Measurements from ENCODE around the gene SLC7A6.

Gene SLC7A6

DNA sequence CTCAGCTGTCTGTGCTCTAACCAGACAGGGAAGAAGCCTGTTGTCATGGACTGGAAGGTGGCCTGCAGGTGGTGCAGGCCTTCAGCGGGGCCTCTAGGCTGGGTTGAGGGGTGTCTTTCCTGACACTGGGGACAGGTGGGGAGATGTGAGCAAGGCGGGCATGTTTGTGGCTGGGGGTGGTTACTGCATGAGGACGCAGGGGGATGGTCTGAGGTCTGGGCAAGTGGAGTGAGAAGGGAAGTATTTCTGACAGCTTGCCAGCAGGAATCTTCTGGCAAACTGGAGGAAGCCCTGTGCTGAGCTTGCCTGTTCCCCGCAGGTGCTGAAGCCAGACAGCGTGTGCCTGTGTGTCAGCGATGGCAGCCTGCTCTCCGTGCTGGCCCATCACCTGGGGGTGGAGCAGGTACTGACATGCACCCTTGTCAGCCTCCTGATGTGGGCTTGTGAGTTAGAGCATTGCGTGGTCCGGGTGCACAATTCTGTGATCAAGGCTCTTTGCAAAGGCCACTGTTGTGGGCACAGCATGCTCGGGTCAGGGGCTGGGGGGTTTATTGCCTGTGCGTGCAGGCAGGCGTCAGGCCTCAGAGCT lies 82.7 kb downstream of the SLC7A6 start:
- DNase-seq (ENCODE audit: low read depth), result no peak

DNA sequence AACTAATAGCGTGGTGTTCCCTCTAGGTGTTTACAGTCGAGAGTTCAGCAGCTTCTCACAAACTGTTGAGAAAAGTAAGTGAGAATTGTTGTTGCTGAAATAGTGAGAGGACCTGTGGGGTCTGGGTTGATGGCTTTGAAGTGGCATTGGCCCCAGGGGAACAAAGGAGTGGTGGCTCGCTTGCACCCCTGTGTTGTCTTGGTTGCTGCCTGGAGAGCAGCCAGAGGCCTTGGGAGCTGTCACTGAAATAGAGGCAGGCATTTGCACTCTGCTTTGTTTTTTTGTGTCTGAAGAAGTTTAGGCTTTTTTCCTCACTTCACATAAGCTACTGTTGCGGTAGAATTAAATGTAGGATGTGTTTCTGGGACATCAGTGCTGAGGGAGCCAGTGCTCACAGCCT lies 83.3 kb downstream of the SLC7A6 start:
- DNase-seq (ENCODE audit: low read depth), result no peak

DNA sequence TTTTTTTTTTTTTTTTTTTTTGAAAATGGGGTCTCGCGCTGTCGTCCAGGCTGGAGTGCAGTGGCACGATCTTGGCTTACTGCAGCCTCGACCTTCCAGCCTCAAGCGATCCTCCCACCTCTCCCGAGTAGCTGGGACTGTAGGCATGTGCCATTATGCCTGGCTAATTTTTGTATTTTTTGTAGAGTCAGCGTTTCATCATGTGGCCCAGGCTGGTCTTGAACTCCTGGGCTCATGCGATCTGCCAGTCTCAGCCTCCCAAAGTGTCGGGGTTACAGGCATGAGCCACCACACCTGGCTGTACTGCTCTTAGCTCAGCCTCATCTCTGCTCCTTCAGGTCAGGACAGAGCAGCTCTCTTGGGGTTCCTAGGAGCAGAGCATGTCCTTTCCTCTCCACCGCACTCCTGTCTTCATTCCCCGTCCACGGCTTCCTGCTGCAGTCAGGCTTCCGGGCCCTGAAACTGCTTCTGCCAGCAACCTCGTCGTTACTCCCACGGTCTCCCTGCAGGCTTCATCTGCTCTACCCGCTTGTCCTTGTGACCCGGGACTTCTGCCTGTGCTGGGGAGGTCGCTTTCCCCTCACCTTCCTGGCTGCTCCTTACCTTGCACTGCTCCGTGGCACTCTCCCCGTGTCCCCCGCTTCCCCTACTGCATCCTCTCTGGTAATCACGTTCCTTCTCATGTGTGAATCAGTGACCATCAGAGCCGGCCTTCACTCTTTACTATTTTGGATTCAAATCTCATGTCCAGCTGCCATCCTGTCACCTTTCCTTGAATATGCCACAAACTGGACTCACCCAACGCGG lies 84.5 kb downstream of the SLC7A6 start:
- no peak for DNase-seq (ENCODE audit: low read depth)

DNA sequence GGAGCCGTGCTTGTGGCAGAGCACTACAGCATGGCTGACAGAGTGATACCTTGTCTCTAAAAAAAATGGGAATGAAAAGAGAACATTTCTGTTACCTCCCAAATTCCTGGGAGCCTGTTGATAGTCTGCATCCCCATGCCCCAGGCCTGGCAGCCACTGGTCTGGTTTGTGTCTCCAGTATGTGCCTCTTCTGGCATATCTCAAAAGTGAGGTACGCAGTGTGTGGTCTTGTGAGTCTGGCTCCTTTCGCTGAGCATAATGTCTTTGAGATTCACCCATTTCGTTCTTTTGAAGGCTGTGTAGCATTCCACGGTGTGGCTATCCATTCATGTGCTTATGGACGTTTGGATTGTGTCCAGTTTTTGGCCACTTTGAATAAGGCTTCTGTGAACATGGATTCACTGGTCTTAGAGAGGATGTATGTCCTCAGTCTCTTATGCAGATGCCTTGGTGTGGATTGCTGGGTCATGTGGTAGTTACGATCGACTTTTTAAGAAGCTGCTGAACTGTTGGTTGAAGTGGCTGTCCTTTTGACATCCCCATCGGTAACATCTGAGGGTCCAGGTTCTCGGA lies 85.6 kb downstream of the SLC7A6 start:
- no peak for DNase-seq (ENCODE audit: low read depth)

DNA sequence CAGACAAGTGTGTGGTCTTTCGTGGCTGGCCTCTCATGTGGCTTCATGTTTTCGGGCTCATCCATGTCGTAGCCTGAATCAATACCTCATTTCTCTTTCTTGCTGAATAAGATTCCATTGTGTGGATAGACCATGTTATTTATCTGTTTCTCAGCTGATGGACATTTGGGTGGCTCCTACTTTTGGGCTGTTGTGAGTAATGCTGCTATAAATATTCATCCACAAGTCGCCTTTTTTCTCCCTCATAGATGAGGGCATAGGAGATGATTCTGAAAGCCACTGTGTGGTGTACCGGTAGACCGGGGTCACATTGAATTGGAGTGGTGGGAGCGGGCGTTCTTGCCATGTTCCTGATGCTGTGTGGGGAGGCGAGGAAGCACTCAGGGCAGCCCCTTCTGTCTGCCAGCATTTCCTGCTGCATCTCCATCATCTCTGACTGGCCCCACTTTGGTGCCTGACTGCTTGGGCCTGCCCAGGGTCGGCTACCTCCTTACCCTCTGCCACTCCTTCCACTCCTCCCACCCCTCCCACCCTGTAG lies 86.6 kb downstream of the SLC7A6 start:
- no peak for DNase-seq (ENCODE audit: low read depth)
